GF-D8 (cell line): ENCODE results near the gene FLOT1.

Experiments
- DNase-seq: peaks from one replicate; lab custom pipeline; 2025; lab: John Stamatoyannopoulos, UW

FLOT1 gene

DNA sequence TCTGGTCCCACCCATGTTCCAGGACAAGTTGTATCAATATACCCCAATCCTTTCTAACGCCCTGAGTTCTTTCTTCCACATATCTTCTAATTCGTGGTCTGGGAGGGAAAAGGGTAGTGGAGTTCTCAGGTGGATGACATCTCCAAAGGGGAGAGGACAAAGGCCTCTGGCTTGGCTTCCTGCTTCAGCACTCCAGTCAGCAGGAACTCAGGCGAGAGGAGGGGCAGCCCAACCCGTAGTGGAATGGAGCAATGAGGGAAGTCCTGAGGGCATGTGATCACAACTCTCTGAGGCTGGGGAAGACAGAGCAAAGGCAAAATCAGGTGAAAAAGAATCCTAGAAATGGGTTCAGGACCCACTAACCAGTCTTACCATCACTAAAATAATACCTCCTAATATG is 42.1 kb downstream of the FLOT1 start:
- DNase-seq = no peak

DNA sequence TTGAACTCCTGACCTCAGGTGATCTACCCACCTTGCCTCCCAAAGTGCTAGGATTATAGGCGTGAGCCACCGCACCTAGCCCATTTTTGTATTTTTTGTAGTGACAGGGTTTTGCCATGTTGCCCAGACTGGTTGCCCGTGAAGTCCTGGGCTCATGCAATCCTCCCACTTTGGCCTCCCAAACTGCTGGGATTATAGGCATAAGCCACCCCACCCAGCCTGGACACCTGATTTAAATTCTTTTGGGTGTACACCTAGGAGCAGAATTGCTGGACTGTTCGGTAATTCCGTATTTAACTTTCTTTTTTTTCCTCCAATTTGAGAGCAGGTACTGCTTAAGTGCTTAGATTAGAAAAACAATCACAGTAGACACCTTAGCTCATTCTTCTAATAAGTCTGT is 46.1 kb downstream of the FLOT1 start:
- DNase-seq = no peak

GRCh38 chr6:30691208-30691847 is 51.2 kb downstream of the FLOT1 start:
- DNase-seq = no peak

- peak; percentile 75 for DNase-seq
Measured at GRCh38 chr6:30690403-30691207, 51.9 kb downstream of the FLOT1 start, which contains the start of gene NRM. TSS of gene NRM (minus strand) at chr6:30690984. CDS start at chr6:30690974, 10 bp downstream.

DNA sequence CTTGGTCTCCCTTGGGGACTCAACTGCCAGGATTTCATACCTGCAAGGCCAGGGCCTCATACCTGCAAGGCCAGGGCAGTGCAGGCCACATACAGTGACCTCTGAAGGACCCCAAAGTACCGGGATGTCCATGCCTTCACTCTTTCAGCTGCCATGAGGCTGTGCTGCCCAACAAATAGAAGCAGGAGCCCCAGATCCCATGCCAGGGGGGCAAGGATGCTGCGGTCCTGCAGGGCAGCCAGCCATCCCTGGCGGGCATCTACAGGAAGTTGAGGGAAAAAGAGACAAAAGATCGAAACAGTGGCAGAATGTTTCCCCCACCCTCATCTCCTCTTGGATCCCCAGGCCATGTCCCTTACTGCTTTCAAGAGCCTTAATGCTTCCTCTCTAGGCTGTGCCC is 52.5 kb downstream of the FLOT1 start:
- no peak for DNase-seq

- DNase-seq = no peak
Measured at GRCh38 chr6:30689022-30689865, 53.2 kb downstream of the FLOT1 start.

GRCh38 chr6:30688569-30688968 is 53.9 kb downstream of the FLOT1 start:
- no peak for DNase-seq

GRCh38 chr6:30687659-30688431 is 54.6 kb downstream of the FLOT1 start:
- no peak for DNase-seq

- peak; percentile 82 for DNase-seq
Measured at GRCh38 chr6:30686908-30687658, 55.4 kb downstream of the FLOT1 start.

DNA sequence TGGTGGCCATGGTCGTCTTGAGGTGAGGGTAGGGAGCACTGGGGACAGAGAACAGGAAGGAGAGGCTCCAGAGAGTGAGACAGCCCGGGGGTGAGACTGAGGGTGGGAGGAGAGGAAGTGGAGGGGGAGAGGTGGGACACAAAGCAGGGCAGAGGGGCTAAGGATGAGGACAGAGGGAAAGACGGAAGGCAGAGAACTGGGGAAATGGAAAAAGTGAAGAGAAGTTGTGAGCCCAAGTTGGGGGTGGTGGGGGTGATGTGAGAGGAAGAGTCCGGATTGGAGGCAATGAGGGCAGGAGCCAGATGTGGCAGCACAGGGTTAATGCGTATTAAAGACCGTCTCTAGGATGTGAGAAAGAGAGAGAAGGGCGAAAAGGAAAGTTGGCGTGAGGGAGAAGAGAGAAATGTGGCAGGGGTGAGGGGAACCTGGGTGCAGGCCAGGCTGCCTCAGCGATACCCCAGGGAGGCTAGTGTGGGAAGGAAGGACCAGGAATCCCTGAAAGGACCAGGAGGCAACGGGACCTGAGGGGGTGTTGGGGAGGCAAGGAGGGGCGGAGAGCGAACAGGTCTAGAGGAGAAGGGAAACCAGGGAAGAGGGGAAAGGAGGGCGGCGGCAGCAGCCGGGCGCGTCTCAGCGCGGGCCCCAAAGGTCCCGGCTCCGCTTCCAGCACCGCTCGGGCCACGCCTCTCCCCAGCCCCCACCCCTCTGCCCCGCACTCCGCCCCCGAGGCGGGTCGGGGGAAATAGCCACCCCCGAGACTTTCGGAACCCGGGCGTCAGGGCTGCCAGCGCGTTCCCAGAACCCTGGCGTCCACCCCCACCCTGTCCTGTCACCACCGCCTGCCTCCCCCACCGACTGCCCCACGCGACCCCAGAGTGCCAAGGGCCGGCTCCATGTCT is 56.2 kb downstream of the FLOT1 start, which contains the start of gene PPP1R18:
Gene PPP1R18, minus strand, starts transcription at position 637 of the 899 bp plus-strand sequence. Its CDS starts 627 bp downstream, at position 10.
- DNase-seq = no peak

- DNase-seq = no peak
Measured at GRCh38 chr6:30685157-30686008, 57.1 kb downstream of the FLOT1 start.

DNA sequence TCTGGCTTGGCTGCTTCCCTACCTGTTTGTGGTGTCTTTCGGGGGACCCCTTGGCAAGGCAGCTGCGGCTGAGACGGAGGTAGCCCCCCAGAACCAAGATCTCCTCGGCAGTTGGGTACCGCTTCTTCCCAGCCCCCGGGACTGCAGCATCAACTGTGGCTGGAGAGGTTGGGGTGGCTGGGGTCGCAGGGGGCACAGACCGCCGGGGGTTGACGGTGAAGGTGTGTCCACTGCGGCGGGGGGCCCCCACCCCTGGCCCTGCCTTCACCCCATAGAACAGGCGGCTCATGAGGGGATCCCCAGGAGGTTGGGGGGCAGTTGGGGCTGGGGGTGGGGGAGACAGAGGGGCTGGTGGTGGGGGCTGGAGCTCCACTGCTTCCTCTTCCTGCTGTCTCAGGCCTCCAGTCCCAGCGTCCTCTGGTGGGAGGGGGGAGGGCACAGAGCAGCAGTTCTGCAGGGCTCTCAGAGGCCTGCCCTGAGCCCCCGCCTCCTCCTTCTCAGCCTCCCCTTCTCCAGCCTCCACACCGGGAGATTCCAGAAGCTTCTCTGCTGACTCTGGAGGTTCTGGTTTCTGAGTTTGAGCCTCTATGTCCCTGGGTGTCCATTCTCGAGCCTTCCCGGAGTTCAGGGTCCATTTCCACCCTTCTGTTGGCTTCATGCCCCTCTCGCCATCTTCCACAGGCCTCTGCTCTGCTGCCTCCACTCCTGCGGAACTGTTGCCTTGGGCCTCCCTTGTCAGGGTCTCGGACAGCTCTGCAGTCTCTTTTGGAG is 57.9 kb downstream of the FLOT1 start:
- peak; percentile 43 for DNase-seq

GRCh38 chr6:30683980-30684338 is 58.5 kb downstream of the FLOT1 start:
- DNase-seq = no peak

DNA sequence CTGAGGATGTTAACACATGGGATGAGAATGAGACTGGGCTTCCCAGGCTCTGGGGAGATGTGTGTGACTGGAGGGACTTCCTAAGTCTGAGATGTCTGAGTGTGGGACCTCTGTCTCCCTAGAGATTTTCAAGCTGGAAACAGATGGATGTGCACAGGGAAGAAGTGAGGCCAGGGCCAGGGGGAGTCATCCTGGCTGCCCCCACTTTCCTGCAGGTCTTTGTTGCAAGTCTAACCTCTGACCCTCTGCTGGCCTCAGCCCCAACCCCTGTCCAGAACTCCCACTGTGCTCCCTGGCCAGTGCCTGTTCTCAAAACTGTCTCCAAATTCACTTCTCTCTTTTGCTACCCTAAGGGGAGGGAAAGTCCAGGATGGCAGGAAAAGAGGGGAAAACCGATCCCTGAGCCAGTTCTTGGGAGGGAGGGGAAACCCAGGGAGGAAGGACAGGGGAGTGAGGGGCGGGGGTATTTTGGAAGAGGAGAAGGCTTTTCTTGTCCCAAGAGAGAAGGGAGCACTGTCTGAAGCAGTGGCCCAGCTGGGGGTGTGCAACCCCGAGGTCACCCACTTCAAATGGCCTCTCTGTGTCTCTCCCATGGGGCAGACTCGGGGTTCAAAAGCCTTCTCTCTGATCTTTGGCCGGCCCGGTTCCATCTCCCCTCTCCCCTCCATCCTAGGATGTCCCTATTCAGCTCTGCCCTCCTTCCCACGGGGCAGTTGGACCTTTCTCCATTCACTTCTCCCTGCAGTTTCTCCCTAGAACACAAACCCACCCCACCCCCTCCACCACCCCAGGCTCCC is 59.1 kb downstream of the FLOT1 start:
- DNase-seq = no peak

- DNase-seq = peak; percentile 95
Measured at GRCh38 chr6:30682143-30683117, 60.1 kb downstream of the FLOT1 start.

GRCh38 chr6:30681766-30682142 is 60.7 kb downstream of the FLOT1 start:
- DNase-seq = no peak
